Uterus (tissue), 2 donors: Measurements from ENCODE around the gene PRAME.

ENCODE experiments used
- CTCF ChIP-seq, 4 experiments: fragments of 200-600 bp in 2 of 4; fragments of 450-650 bp in 2 of 4; sonication (generic) in 2 of 4; IDR thresholded peaks; one replicate each; pipeline ENCODE4 v1.5.1; 2016 to 2019; ENCODE audit warnings: antibody characterized with exemption in 4 of 4, mild to moderate bottlenecking in 2 of 4, moderate library complexity in 1 of 4
- POLR2A ChIP-seq, 2 donors: fragments of 450-650 bp; IDR thresholded peaks; one replicate each; pipeline ENCODE4 v1.6.1; 2016; ENCODE audit warnings: antibody characterized with exemption in 2 of 2, mild to moderate bottlenecking in 1 of 2, moderate library complexity in 1 of 2

DNA sequence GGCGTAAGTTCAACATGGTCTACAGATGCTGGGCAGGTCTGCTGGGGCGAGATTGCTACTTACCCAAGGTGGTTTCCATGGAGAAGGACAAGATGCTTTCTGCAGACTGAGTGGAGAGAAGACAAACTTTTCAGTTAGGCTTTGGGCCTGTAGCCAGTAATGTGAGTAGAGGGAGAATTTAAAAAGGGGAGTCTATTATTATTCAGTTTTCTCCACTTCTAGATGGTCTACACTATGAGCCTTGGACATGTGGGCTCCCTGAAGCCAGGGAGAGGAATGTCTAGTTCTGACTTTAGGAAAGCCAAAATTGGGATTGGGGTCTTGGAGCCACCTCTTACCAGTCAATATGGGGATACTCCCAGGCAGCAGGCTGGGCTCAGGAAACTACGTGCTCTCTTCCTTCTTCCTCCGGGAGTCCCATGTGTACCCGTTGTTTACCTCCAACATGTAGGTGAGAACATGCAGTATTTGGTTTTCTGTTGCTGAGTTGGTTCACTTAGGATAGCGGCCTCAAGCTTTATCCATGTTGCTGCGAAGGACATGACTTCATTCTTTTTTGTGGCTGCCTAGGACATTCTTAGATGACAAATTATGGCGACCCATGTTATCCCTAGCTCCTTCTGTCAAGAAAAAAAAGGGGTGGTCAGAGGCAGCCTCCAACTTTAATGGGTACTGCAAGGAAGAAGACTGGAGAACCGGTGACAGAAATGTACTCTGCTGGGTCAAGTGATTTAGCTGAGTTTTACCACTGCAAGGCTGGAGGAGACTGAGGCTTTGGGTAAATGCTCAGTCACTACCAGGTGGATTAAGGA, 24.3 kb downstream of the PRAME start:
- TF ChIP-seq CTCF (IDR thresholded peaks at IDR 0.05) (no peak), POLR2A (IDR thresholded peaks at IDR 0.05) (no peak)
